AG04449 (cell line): ENCODE data around the gene KIF18B.

ENCODE experiments used
- CTCF ChIA-PET: fragments of 350-600 bp; formaldehyde crosslinking; extraction: SDS; loops from one replicate; lab custom pipeline; 2021; ENCODE audit warnings: antibody characterized with exemption; lab: Yijun Ruan, JAX
- POLR2A ChIA-PET: fragments of 400-600, 350-600 bp; formaldehyde crosslinking; extraction: SDS; loops from one replicate; lab custom pipeline; 2020; ENCODE audit warnings: antibody characterized with exemption, inconsistent platforms; lab: Yijun Ruan, JAX
- DNase-seq: peaks from one replicate; pipeline ENCODE4 v3.0.0-alpha.2; 2010; ENCODE audit warnings: low read depth, low spot score
- H3K4me3 ChIP-seq: 2 replicates; pipeline ENCODE4 v1.5.1; 2011; ENCODE audit warnings: low read depth, mild to moderate bottlenecking, control low read depth, low read length
- CTCF ChIP-seq: IDR thresholded peaks from one replicate; pipeline ENCODE4 v1.5.1; 2011; ENCODE audit warnings: mild to moderate bottlenecking, moderate library complexity, low read length, control low read depth, inconsistent platforms; ENCODE audit not compliant: insufficient read depth; ENCODE audit errors: missing control alignments

The KIF18B gene

GRCh38 chr17:44924107-44924544 lies 23.4 kb downstream of the KIF18B start:
- POLR2A ChIA-PET, result no interaction called here
- CTCF ChIA-PET, result interaction anchor here (6.8 to 22.1 kb wide), 3 partner anchors 7 to 173 kb away, joined by 52 to 673 read pairs (median 88); no protein-coding TSS in a partner anchor
- TF ChIP-seq CTCF, result no peak
- DNase-seq, result no peak
- H3K4me3 ChIP-seq, result no peak overlapping the region

GRCh38 chr17:44922746-44923470 lies 24.7 kb downstream of the KIF18B start:
- H3K4me3 ChIP-seq, result no peak overlapping the region
- POLR2A ChIA-PET, result interaction anchor here (0.6 kb wide), 1 partner anchor 153 kb away, joined by 4 read pairs; no protein-coding TSS in a partner anchor
- DNase-seq, result no peak
- no peak for TF ChIP-seq CTCF
- CTCF ChIA-PET, result interaction anchor here (0.7 to 22.1 kb wide), 8 partner anchors 8 to 212 kb away, joined by 3 to 673 read pairs (median 53); partner anchors contain the start of genes ACBD4 and PLCD3

GRCh38 chr17:44922136-44922535 lies 25.4 kb downstream of the KIF18B start:
- ChIA-PET POLR2A (interaction anchor here (0.6 kb wide), 1 partner anchor 154 kb away, joined by 4 read pairs; no protein-coding TSS in a partner anchor), CTCF (interaction anchor here (0.6 to 22.1 kb wide), 14 partner anchors 9 to 213 kb away, joined by 3 to 673 read pairs (median 34); partner anchors contain the start of genes ACBD4, EFTUD2, NMT1 and PLCD3)
- no peak for DNase-seq
- H3K4me3 ChIP-seq, result no peak overlapping the region
- TF ChIP-seq CTCF, result no peak

- POLR2A ChIA-PET, result interaction anchor here (1.4 kb wide), 1 partner anchor 12 kb away, joined by 4 read pairs; no protein-coding TSS in a partner anchor
- no peak for DNase-seq
Observed at GRCh38 chr17:44921122-44921882, 26.3 kb downstream of the KIF18B start.

GRCh38 chr17:44920565-44920940 lies 27.0 kb downstream of the KIF18B start:
- POLR2A ChIA-PET, result interaction anchor here (1.4 kb wide), 1 partner anchor 11 kb away, joined by 4 read pairs; no protein-coding TSS in a partner anchor
- no peak overlapping the region for H3K4me3 ChIP-seq
- CTCF ChIA-PET, result interaction anchor here (0.8 to 22.1 kb wide), 43 partner anchors 10 to 277 kb away, joined by 3 to 673 read pairs (median 5); partner anchors contain the start of genes ACBD4, EFTUD2, NMT1 and PLCD3
- no peak for DNase-seq
- TF ChIP-seq CTCF, result no peak

More at GRCh38 chr17:44921122-44921882, 26.3 kb downstream of the KIF18B start:
- TF ChIP-seq CTCF, result no peak
- CTCF ChIA-PET, result interaction anchor here (0.6 to 22.1 kb wide), 36 partner anchors 10 to 276 kb away, joined by 3 to 673 read pairs (median 6); partner anchors contain the start of genes ACBD4, EFTUD2, NMT1 and PLCD3
- H3K4me3 ChIP-seq, result no peak overlapping the region
